Epithelial cell of proximal tubule (primary cell): ENCODE data around the gene PLEKHA6. TPM values are rescaled to one million over a fixed set of nuclear protein-coding genes. Genes with fewer than 3 reads are reported as not detected.

Experiments
- DNase-seq: peaks from one replicate; pipeline ENCODE4 v3.0.0-alpha.2; 2011; ENCODE audit warnings: low read depth
- H3K4me3 ChIP-seq: 2 replicates; pipeline ENCODE4 v1.5.1; 2011; ENCODE audit warnings: low read depth, mild to moderate bottlenecking, low read length
- total RNA-seq: library from RNA; depleted of rRNA; stranded (reverse); fragments of >200 nt; gene quantifications from 2 replicates; pipeline ENCODE4 v1.2.3, GENCODE V29; 2015
- TF ChIP-seq, protein P1 (sequence below): conservative IDR thresholded peaks from 2 replicates; pipeline ENCODE4 v1.5.1; 2012; ENCODE audit warnings: low read depth, mild to moderate bottlenecking, low read length

PLEKHA6 gene
- total RNA-seq, 1 donor from 2014 or later: 19.9 TPM

- H3K4me3 ChIP-seq: no peak overlapping the region
- TF ChIP-seq, protein P1, sequence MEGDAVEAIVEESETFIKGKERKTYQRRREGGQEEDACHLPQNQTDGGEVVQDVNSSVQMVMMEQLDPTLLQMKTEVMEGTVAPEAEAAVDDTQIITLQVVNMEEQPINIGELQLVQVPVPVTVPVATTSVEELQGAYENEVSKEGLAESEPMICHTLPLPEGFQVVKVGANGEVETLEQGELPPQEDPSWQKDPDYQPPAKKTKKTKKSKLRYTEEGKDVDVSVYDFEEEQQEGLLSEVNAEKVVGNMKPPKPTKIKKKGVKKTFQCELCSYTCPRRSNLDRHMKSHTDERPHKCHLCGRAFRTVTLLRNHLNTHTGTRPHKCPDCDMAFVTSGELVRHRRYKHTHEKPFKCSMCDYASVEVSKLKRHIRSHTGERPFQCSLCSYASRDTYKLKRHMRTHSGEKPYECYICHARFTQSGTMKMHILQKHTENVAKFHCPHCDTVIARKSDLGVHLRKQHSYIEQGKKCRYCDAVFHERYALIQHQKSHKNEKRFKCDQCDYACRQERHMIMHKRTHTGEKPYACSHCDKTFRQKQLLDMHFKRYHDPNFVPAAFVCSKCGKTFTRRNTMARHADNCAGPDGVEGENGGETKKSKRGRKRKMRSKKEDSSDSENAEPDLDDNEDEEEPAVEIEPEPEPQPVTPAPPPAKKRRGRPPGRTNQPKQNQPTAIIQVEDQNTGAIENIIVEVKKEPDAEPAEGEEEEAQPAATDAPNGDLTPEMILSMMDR: no peak
- no peak for DNase-seq
Measured at GRCh38 chr1:204361781-204362180, 2.1 kb upstream of the PLEKHA6 start.

DNA sequence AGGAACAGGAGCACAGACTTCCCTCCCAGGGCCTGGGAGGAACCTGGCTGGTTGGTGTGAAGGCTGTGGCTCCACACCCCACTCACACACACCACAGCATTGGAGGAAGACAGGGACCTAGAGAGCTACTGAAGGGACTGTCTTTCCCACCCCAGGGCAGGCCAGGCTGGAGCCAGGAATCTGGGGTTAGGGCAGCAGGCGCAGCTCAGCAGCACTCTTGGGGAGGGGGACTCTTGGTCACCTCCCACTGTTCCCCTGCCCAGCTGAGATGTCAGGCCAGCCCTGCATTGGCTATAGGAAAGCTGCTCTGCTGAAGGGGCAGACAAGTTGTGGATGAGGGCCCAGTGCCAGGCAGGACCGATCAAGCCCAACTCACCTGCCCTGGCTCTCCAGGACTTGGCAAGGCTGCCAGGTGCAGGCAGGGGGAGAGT, 1.6 kb upstream of the PLEKHA6 start:
- no peak for DNase-seq
- no peak overlapping the region for H3K4me3 ChIP-seq
- TF ChIP-seq, protein P1: no peak

DNA sequence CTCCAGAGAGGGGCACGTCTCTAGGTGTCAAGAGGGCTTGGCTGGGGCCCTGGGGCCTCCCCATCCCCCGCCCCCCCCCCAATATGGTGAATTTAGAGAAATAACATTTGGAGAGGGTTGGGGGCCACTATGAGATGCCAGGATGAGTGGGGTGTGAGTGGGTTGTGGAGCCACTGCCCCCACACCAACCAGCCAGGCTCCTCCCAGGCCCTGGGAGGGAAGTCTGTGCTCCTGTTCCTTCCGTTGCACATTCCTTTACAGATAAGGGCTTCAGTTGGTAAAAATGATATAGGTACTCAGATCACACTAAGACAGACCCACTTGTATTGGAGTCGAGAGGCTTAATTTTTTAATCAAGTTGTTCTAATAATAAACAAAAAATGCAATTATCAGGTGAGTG, 585 bp upstream of the PLEKHA6 start:
- TF ChIP-seq, protein P1: no peak
- no peak overlapping the region for H3K4me3 ChIP-seq
- no peak for DNase-seq

DNA sequence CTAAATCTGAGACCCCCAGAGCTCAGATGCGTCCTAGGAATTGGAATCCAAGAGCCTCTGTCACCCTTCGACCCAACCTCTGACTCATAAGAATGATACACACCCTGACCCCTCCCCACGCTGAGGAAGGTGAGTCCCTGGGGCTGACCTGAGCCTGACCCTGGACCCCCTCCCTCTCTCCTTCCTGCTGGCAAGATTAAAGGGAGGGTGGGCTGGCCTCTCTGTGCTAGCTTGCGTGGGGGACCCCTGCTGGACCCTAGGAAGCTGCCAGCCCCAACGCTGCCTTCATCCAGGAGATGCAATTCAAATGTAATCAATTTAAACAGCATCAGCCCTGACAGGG, 627 bp downstream of the PLEKHA6 start:
- TF ChIP-seq, protein P1: no peak
- DNase-seq: no peak
- H3K4me3 ChIP-seq: no peak overlapping the region

- DNase-seq: no peak
- TF ChIP-seq, protein P1: no peak
Measured at GRCh38 chr1:204358605-204359004, 1.1 kb downstream of the PLEKHA6 start.

DNA sequence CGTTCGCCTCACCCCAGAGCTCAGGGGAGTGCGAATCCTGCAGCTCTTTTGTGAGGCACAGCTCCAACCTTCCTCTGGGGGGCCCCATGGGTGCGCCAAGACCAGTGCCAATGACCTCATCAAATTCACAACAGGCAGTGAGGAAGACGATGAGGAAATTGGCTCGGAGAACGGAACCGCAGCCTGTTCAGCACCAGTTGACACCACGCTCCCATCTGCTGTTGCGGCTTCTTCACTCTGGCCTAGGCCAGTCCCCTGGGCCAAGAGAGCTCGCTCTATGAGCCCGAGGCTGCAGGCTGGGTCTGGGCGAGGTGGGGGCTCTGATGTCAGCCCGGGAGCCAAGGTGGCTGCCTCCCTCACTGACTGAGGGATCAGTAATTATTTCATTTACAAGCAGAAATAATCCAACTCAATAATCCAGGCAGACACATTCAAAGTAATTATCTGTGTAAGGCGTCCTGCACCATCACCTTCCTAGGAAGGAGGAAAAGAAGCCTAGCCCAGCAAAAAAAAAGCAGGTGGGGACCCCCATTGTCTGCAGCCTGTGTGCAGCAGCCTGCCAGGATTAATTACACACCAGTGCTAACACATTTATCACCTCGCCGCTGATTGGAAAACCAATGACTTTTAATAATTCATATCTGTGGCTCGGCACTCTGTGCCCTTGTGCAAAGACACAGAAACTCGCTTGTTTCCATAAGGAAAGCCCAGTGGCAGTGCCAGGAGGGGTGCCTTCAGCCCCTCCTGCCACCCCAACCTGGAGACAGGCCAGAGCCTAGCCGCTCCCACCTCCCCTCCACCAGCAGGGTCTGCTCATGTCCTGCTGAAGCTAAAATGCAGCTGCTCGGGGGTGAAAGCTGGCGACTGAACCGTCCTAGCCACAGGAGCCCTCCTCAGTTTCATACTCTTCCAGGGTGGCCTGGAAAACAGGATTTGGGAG, 1.9 kb downstream of the PLEKHA6 start:
- TF ChIP-seq, protein P1: peak; percentile 30

More at GRCh38 chr1:204358605-204359004, 1.1 kb downstream of the PLEKHA6 start:
- H3K4me3 ChIP-seq: no peak overlapping the region

DNA sequence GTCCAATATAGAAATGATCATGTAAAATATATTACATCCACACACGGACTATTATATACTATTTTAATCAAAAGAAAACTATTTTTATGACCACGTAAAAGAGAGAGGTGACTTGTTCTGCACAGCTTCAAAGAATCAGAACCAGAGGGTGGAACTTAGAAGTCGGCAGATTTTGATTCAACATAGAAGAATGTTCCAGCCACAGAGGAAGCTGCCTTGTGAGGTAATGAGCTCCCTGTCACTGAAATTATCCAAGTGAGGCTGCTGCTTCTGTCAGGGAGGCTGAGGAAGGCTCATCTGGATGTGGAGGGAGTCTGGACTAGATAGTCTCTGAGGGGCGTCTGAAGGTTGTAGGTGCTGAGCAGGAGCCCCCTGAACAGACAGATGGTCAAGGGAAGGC, 2.7 kb downstream of the PLEKHA6 start:
- TF ChIP-seq, protein P1: no peak
- DNase-seq: no peak
- no peak overlapping the region for H3K4me3 ChIP-seq

More for the DNA sequence above, 1.9 kb downstream of the PLEKHA6 start:
- H3K4me3 ChIP-seq: no peak overlapping the region
- DNase-seq: no peak
